ENCODE results near the gene TMEM97.

The TMEM97 gene

DNA sequence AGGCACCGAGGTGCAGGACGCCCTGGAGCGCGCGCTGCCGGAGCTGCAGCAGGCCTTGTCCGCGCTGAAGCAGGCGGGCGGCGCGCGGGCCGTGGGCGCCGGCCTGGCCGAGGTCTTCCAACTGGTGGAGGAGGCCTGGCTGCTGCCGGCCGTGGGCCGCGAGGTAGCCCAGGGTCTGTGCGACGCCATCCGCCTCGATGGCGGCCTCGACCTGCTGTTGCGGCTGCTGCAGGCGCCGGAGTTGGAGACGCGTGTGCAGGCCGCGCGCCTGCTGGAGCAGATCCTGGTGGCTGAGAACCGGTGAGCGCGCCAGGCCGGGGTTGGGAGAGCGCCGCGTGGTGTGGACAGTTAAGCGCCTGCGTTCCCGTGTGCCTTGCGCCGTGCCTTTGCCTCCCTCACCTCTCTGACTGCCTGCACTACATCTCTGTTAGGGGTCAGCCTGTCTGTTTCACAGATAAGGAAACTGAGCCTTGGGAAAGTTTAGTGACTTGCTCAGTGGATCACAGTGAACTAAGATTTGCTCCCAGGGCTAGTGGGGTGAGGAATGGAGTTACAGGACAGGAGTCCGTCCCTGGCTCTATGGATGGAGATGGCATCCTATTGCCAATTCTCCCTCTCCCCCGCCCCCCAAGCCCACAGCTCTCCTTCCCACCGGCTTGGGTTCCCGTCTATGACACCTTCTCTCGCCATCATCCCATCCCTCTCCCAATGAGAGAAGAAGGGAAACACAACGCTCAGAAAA lies 53.4 kb downstream of the TMEM97 start:
- H3K9me3 ChIP-seq: no peaks in the 10 kb centered on the region
- H3K4me1 ChIP-seq: peaks cover 5% of the 10 kb centered on the region; the same call in 1 of the 2 replicates
- H3K36me3 ChIP-seq: no peaks in the 10 kb centered on the region
- DNase-seq: peak; percentile 30
- H3K4me3 ChIP-seq (ENCODE audit: low read depth, low read length): peak overlapping the region; percentile 77
- H3K27me3 ChIP-seq: no peaks in the 10 kb centered on the region
- no peak for TF ChIP-seq CTCF (IDR thresholded peaks at IDR 0.05; ENCODE audit: low read depth, low read length)

- Histone ChIP-seq H3K9me3 (no peaks in the 10 kb centered on the region), H3K4me1 (peaks cover 5% of the 10 kb centered on the region; the same call in 1 of the 2 replicates), H3K27me3 (no peaks in the 10 kb centered on the region), H3K36me3 (no peaks in the 10 kb centered on the region), H3K4me3 (ENCODE audit: low read depth, low read length) (peak overlapping the region; percentile 77)
- DNase-seq: no peak
- TF ChIP-seq CTCF (IDR thresholded peaks at IDR 0.05; ENCODE audit: low read depth, low read length): no peak
Measured at GRCh38 chr17:28372945-28373274, 53.9 kb downstream of the TMEM97 start.

Data from BE2C (cell line).